GM18498 (cell line): ENCODE data around the gene FITM1.

ENCODE experiments used
- ATAC-seq: cut with Tn5 transposase; IDR thresholded peaks from one replicate; pipeline ENCODE4 v1.9.1; 2021; ENCODE audit warnings: mild to moderate bottlenecking, moderate library complexity; ENCODE audit not compliant: unreplicated experiment

The FITM1 gene

GRCh38 chr14:24117179-24117578 is 13.3 kb upstream of the FITM1 start:
- no peak for ATAC-seq

DNA sequence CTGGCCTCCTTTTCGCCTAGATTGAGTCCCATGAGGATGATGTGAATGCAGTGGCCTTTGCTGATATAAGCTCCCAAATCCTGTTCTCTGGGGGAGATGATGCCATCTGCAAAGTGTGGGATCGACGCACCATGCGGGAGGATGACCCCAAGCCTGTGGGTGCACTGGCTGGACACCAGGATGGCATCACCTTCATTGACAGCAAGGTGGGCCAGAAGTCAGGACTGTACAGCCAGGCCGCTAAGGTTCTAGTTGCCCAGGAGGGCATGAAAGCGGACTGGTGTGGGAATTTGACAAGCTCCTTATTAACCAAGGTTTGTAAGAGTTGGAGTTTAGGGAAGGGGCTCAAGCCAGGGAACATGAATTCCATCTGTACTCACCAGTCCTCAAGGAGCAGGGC is 10.8 kb upstream of the FITM1 start:
- no peak for ATAC-seq

DNA sequence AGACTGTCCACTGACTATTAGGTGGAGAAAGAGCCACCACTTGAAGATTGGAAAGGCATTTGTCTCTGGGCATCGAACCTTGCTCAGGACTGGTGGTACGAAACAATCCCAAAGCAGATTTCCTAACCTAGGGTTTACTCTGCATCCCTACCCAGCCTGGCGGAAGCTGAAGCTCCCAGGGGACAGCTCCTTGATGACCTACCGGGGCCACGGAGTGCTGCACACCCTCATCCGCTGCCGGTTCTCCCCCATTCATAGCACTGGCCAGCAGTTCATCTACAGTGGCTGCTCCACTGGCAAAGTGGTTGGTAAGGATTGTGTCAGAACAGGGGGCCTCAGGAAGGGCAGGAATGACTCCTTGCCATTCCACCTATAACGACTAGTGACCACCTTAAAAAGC is 9.2 kb upstream of the FITM1 start:
- ATAC-seq: no peak

- no peak for ATAC-seq
Measured at GRCh38 chr14:24122416-24122815, 8.0 kb upstream of the FITM1 start.

- ATAC-seq: no peak
Measured at GRCh38 chr14:24122898-24123297, 7.6 kb upstream of the FITM1 start.

DNA sequence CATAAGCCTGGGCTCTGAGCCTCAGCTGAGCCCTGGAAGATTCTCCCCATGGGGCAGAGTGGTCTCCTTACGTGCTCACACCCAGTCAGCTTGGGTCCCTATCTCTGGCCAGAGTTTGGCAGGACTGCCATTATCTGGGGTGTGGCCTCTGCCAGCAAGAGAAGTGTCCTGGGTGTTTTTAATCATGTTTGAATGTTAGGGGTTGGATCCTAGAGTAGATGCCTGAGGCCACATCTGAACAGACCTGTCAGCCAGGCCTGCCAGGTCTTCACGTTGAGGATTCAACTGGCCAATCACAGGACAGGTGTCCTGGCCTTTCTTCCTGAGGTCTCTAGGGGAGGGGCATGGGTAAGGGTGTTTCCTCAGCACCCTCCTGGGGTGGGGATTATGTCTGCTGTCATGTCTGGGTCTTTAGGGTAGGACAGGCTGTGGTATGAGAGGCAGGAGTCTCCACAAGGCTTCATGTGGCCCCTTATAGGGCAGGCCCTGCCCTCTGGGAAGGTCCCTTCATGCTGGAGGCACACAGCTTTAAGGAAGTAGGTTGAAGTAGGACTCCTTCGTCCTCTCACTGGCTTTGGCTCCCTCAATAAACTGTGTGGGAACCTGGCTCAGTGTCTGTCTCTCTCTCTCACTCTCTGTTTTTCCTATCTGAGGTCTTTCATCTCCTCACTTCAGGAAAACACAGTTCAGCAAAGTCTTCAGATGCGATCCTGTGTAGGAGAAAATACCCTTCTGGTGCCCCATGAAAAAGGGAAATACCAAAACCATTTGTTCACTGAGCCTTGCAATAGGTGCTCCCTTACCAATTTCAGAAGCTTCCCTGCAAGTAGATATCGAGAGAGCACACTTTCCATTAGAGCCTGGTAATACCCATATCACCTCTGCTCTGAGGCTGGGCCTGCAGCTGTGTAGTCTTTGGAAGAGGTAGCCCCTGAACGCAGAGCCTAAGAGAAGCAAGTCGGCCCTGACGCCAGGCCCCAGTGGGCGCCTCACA is 6.7 kb upstream of the FITM1 start:
- no peak for ATAC-seq

- no peak for ATAC-seq
Measured at GRCh38 chr14:24126939-24127338, 3.5 kb upstream of the FITM1 start.

DNA sequence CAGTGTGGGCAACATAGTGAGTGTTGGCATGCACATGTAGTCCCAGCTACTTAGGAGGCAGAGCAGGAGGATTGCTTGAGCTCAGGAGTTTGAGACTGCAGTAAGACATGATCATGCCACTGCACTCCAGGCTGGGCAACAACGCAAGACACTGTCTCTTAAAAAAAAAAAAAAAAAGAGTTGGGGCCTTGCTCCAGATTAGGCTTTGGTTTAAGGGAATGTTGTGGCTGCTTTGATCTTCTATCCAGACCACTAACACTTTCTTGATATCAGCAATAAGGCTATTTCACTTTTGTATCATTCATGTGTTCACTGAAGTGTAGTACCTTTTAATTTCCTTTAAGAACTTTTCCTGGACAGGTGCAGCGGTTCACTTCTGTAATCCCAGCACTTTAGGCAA is 2.8 kb upstream of the FITM1 start:
- ATAC-seq: no peak

GRCh38 chr14:24129410-24129998 is 955 bp upstream of the FITM1 start:
- no peak for ATAC-seq

DNA sequence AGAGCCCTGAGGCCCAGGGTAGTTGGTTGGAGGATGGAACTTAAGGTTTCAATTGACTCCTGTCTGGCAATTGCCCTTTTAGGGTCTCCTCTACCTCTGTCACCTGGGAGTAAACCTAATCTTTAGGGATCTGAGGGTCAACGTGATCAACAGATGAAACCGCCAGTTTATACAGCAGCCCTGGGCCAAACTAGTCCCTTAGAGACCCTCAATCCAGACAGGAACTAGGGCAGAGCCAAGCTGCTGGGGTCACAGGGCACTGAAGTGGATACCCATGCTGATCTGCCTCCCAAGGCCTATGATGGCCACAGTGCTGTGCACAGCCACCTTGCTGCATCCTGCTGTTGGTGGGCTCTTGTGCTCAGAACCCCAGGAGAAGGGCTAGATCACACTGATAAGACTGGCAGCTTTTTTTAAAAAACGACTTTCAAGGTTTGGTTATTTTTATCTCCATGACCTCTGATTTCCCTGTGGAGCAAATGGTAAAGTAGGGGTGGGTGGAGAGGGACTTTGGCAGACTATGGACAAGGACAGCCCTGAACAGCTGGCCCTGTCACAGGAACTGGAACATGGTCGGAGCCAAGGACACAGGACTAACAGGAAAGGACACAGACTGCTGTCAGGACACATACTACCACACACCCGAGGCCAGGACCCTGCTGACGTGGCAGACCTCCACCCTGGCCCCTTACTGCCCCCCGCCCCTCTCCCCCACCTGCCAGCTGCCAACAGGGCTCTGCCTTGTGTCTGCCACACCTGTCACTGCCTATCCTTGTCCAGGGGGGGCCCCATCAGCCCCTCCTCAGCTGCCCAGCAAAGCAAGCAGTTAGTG is 474 bp downstream of the FITM1 start:
- ATAC-seq: no peak

- ATAC-seq: no peak
Measured at GRCh38 chr14:24131549-24131966, 1.1 kb downstream of the FITM1 start.

GRCh38 chr14:24132061-24132685 is 1.7 kb downstream of the FITM1 start:
- ATAC-seq: no peak

GRCh38 chr14:24132976-24133375 is 2.5 kb downstream of the FITM1 start:
- no peak for ATAC-seq

GRCh38 chr14:24133735-24134134 is 3.3 kb downstream of the FITM1 start:
- no peak for ATAC-seq

DNA sequence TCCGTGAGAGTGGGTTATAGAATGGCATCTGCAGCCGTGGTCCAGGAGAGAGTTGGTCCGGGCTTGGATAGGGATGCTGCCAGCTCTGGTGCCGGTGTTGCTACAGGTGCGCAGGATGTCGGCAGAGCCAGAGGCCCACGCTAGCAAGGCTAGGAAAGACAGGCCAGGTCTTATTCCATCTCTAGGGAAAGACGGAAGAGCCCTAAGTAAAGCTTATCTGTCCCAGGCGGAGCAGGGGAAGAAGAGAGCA is 5.0 kb downstream of the FITM1 start:
- ATAC-seq: peak; percentile 10

DNA sequence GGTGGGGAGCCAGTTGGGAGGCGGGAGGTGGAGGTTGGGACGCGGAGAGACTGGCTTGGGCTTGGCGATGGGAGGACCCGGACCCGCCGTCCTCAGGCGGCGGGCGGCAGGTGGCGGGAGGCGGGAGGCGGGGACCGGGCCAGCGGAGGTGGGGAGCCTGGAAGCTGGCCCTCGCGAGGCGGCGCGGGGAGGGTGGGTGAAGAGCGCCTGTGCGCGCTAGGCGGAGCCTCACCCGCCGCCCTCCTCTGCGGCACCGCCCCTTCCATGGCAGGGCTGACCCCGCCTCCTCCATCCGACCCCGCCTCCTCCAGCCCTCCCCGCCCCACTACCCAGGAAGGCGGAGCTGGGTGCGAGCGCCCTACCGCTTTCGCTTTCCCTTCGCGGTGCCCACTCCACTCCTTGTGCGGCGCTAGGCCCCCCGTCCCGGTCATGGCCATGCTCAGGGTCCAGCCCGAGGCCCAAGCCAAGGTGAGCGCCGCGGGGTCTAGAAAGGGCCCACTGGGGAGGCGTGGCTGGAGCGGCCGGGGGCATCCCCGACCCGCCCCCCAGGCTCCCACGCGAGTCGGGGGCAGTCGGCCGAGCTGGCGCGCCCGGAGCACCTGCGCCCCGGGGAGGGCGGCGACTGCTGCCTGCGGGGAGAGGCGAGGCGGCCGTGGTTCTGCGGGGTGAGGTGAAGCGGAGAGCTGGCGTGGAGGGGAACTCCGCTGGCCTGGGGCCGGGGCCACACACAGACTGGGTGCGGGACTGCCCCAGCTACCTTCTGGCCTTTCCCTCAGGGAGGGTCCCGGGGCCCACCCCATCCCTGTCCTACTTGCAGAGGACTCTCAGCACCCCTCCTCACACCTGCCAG is 5.6 kb downstream of the FITM1 start, which contains the start of gene PSME1:
TSS of gene PSME1 (plus strand) at position 361 of the 850 bp plus-strand sequence. CDS start at position 430, 69 bp downstream.
- ATAC-seq: peak; percentile 90

DNA sequence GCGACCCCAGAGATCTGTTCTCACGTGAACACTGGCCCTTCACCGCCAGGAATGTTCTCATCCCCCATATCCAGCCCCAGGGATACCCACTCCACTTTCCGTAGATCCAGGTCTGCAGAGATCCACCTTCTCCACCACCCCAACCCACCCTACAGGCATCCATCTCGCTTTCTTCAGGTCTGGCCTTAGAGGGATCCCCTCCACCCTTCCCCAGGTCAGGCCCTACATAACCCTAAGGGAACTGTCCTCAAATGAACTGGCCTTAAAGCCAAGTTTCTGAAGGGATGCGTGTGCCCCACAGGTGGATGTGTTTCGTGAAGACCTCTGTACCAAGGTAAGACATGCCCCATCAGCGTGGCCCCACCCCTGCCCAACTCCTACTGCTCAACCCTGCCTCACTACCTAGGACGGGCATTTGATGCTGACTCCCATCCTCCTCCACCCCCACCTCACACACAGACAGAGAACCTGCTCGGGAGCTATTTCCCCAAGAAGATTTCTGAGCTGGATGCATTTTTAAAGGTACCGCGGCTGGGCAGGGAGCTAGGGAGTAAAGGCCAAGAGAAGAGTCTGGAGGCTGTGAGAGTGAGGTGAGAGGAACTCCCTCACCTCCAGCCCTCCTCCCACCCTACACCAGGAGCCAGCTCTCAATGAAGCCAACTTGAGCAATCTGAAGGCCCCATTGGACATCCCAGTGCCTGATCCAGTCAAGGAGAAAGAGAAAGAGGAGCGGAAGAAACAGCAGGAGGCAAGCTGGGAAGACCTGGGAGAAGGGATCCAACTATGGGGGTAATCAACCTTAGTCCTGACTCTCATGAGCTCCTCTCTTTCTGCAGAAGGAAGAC is 6.4 kb downstream of the FITM1 start:
- no peak for ATAC-seq

DNA sequence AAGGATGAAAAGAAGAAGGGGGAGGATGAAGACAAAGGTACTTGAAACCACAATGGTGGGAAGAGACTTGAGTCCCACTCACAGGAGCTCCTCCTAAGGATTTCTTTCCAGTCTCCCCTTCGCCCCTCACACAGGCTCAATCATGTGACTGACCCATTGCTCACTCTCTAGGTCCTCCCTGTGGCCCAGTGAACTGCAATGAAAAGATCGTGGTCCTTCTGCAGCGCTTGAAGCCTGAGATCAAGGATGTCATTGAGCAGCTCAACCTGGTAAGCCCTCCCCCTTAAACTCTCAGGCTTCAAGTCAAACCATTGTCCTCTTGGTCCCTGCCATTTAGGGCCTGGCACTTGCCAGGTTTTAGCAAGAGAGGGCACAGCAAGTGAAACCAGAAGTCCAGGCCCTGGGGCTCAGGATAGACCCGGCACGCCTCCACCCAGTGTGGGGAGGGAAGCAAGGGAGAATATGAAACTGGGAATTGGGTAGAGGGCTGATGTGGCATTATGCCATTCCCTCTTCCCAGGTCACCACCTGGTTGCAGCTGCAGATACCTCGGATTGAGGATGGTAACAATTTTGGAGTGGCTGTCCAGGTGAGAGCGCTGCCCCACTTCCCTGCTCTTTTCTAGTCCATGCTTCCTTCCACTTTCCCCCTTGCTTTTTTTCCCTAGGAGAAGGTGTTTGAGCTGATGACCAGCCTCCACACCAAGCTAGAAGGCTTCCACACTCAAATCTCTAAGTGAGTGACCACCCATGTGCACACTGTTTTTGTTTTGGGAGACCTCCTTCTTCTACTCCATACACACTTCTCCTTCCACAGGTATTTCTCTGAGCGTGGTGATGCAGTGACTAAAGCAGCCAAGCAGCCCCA is 7.3 kb downstream of the FITM1 start:
- no peak for ATAC-seq
